ENCODE data around the gene VAMP5.

DNA sequence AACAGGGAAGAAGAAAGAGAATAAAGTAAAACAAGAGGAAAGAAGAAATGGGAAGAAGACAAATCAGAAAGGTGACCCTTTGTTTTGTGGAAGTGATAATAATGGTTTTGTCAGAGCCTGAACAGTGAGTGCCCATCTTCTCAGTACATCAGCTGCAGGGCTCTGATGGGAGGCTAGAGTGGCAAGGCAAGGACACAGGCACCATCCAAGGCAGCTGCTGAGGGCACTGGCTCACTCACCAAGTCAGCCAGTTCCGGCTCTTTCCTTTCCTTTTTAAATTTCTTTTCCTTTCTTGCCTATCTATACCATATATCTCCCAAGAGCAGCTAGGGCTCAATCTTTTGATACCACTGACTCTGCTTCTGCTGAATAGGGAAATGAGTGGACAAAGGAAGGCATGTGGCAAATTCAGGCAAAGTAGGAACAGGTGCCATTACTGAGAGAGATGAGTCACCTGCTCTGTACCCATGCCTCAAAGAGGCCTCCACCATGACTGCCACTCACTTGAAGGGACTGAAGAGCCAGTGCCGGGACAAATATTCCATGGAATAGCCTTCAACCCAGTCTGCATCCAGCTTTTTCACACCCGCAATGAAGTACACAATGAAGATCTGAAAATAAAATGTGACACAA is 29.1 kb upstream of the VAMP5 start:
- no peak for TF ChIP-seq POLR2A (IDR thresholded peaks at IDR 0.05)
- TF ChIP-seq, protein P1, sequence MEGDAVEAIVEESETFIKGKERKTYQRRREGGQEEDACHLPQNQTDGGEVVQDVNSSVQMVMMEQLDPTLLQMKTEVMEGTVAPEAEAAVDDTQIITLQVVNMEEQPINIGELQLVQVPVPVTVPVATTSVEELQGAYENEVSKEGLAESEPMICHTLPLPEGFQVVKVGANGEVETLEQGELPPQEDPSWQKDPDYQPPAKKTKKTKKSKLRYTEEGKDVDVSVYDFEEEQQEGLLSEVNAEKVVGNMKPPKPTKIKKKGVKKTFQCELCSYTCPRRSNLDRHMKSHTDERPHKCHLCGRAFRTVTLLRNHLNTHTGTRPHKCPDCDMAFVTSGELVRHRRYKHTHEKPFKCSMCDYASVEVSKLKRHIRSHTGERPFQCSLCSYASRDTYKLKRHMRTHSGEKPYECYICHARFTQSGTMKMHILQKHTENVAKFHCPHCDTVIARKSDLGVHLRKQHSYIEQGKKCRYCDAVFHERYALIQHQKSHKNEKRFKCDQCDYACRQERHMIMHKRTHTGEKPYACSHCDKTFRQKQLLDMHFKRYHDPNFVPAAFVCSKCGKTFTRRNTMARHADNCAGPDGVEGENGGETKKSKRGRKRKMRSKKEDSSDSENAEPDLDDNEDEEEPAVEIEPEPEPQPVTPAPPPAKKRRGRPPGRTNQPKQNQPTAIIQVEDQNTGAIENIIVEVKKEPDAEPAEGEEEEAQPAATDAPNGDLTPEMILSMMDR (IDR thresholded peaks at IDR 0.05): no peak
- no peak for TF ChIP-seq EP300 (IDR thresholded peaks at IDR 0.05)
